Fibroblast of the aortic adventitia (primary cell): ENCODE data around the gene USO1. TPM values are rescaled to one million over a fixed set of nuclear protein-coding genes. Genes with fewer than 3 reads are reported as not detected.
"Not testable (repeated sequence)": the region's sequence is repeated elsewhere in the genome, so short reads cannot be mapped to it uniquely, and the experiment has no call there.

Source experiments
- DNase-seq: peaks from one replicate; pipeline ENCODE4 v3.0.0-alpha.2; 2010; ENCODE audit warnings: low read depth
- H3K4me3 ChIP-seq: 2 replicates; pipeline ENCODE4 v1.5.1; 2011; ENCODE audit warnings: low read depth, mild to moderate bottlenecking, control low read depth, low read length, moderate library complexity
- CTCF ChIP-seq: IDR thresholded peaks from 2 replicates; pipeline ENCODE4 v1.5.1; 2011; ENCODE audit warnings: mild to moderate bottlenecking, low read length, control low read depth, inconsistent platforms; ENCODE audit not compliant: insufficient read depth
- total RNA-seq: library from RNA; depleted of rRNA; stranded (reverse); fragments of >200 nt; gene quantifications from 2 replicates; pipeline ENCODE4 v1.2.3, GENCODE V29; 2012; ENCODE audit warnings: low replicate concordance

USO1 gene
- total RNA-seq, 1 donor, result 124 TPM

GRCh38 chr4:75790024-75790423 lies 65.6 kb downstream of the USO1 start:
- TF ChIP-seq CTCF, result no peak
- H3K4me3 ChIP-seq, result no peak overlapping the region

GRCh38 chr4:75800972-75801371 lies 76.6 kb downstream of the USO1 start:
- DNase-seq, result peak; percentile 16
- TF ChIP-seq CTCF, result no peak
- H3K4me3 ChIP-seq, result no peak overlapping the region

More at GRCh38 chr4:75790024-75790423, 65.6 kb downstream of the USO1 start:
- no peak for DNase-seq

GRCh38 chr4:75806035-75806434 lies 81.7 kb downstream of the USO1 start:
- H3K4me3 ChIP-seq, DNase-seq: not testable (repeated sequence)

GRCh38 chr4:75817901-75818300 lies 93.5 kb downstream of the USO1 start:
- no peak for TF ChIP-seq CTCF
- H3K4me3 ChIP-seq, result no peak overlapping the region
- no peak for DNase-seq

GRCh38 chr4:75819121-75819520 lies 94.7 kb downstream of the USO1 start:
- no peak for DNase-seq
- no peak for TF ChIP-seq CTCF
- no peak overlapping the region for H3K4me3 ChIP-seq

GRCh38 chr4:75820197-75820596 lies 95.8 kb downstream of the USO1 start:
- no peak for DNase-seq
- no peak for TF ChIP-seq CTCF
- no peak overlapping the region for H3K4me3 ChIP-seq

GRCh38 chr4:75820676-75821075 lies 96.3 kb downstream of the USO1 start:
- DNase-seq, result no peak
- no peak overlapping the region for H3K4me3 ChIP-seq
- no peak for TF ChIP-seq CTCF
